SU-DHL-6 (cell line): ENCODE measurements around the gene LACRT.

Source experiments
- H2AFZ ChIP-seq: fragments of 200-600 bp; sonication (generic); 2 replicates; pipeline ENCODE4 v1.6.1; 2014; ENCODE audit warnings: low read depth, mild to moderate bottlenecking, moderate library complexity, mixed read lengths, antibody characterized with exemption, low read length; ENCODE audit not compliant: severe bottlenecking
- H3F3A ChIP-seq: fragments of 200-600 bp; shearing (Covaris generic); 2 replicates; pipeline ENCODE4 v1.6.0; 2016; ENCODE audit warnings: antibody characterized with exemption, mild to moderate bottlenecking; ENCODE audit not compliant: insufficient read depth
- H3K27ac ChIP-seq: fragments of 200-600 bp; sonication (generic); 2 replicates; pipeline ENCODE4 v1.5.1; 2016; ENCODE audit warnings: low read depth, mild to moderate bottlenecking, low read length, moderate library complexity, mixed read lengths
- H3K27me3 ChIP-seq: fragments of 200-600 bp; sonication (generic), shearing (Covaris generic); 2 replicates; pipeline ENCODE4 v1.6.0; 2014; ENCODE audit warnings: mild to moderate bottlenecking, low read length
- H3K36me3 ChIP-seq: fragments of 200-600 bp; sonication (generic); 2 replicates; pipeline ENCODE4 v1.6.1; 2014; ENCODE audit warnings: mild to moderate bottlenecking, low read length, mixed read lengths
- H3K4me2 ChIP-seq: fragments of 300-600, 200-600 bp; shearing (Covaris generic), sonication (generic); 2 replicates; pipeline ENCODE4 v1.6.0; 2014; ENCODE audit warnings: low read length, low read depth, mild to moderate bottlenecking; ENCODE audit not compliant: poor library complexity, severe bottlenecking
- H3K4me3 ChIP-seq: fragments of 200-600 bp; sonication (generic); 2 replicates; pipeline ENCODE4 v1.5.1; 2014; ENCODE audit warnings: antibody characterized with exemption, low read length, mild to moderate bottlenecking, mixed read lengths; ENCODE audit not compliant: insufficient read depth, poor library complexity, severe bottlenecking
- H3K79me2 ChIP-seq: fragments of 200-600 bp; sonication (generic); 2 replicates; pipeline ENCODE4 v1.6.1; 2014; ENCODE audit warnings: mild to moderate bottlenecking, low read length, moderate library complexity; ENCODE audit not compliant: insufficient read depth
- H3K9ac ChIP-seq: fragments of 200-600 bp; sonication (generic); 2 replicates; pipeline ENCODE4 v1.7.0; 2014; ENCODE audit warnings: mild to moderate bottlenecking, low read length
- H3K9me2 ChIP-seq: fragments of 200-600 bp; sonication (generic); replicated peaks from 2 replicates; pipeline ENCODE4 v1.6.1; 2014; ENCODE audit warnings: low read length; ENCODE audit not compliant: insufficient read depth
- H3K9me3 ChIP-seq: fragments of 200-600 bp; sonication (generic); 2 replicates; pipeline ENCODE4 v1.6.1; 2014; ENCODE audit warnings: low read length, mixed read lengths; ENCODE audit not compliant: insufficient read depth
- H4K20me1 ChIP-seq: fragments of 200-600 bp; sonication (generic); 2 replicates; pipeline ENCODE4 v1.6.1; 2014; ENCODE audit warnings: low read depth, mild to moderate bottlenecking, antibody characterized with exemption, low read length, moderate library complexity, mixed read lengths
- EZH2phosphoT487 ChIP-seq: fragments of 200-600 bp; sonication (generic), shearing (Covaris generic); conservative IDR thresholded peaks from 2 replicates; pipeline ENCODE4 v1.6.1; 2018; ENCODE audit warnings: mild to moderate bottlenecking, antibody characterized with exemption, low read length, moderate library complexity, mixed read lengths
- TF ChIP-seq, protein P1 (sequence below): fragments of 200-600 bp; sonication (generic); IDR thresholded peaks from one replicate; pipeline ENCODE4 v1.5.1; 2017; ENCODE audit warnings: antibody characterized with exemption, mild to moderate bottlenecking, low read length, moderate library complexity; ENCODE audit not compliant: insufficient read depth, poor library complexity, severe bottlenecking

LACRT gene

DNA sequence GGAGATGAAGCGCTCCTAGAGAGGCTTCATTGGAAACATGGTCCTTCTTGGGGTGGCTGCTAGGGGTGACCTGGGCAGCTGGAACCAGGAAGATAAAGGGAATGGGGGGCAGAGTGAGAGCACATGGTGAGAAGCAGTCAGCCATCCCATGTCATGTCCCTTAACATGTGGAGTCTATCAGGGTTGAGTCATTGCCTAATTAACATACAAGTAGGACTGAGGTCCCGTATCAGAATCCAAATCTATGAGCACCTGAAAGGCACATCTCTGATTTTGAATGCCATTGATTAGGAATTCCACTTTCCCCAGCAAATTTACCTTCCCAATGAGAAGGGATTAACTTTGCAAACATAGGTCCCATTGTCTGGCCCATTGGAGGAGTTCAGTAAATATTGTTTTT lies 25.9 kb downstream of the LACRT start:
- Histone ChIP-seq H3K9me2 (no peaks in the 10 kb centered on the region), H3K9ac (no peak overlapping the region), H3K9me3 (no peaks in the 10 kb centered on the region), H3K4me2 (no peak overlapping the region), H3F3A (no peaks in the 10 kb centered on the region), H2AFZ (no peak overlapping the region), H3K79me2 (no peaks in the 10 kb centered on the region), H3K4me3 (no peak overlapping the region), H4K20me1 (no peaks in the 10 kb centered on the region), H3K27me3 (no peaks in the 10 kb centered on the region), H3K27ac (no peak overlapping the region), H3K36me3 (no peaks in the 10 kb centered on the region)
- TF ChIP-seq EZH2phosphoT487, result no peak
- TF ChIP-seq, protein P1, sequence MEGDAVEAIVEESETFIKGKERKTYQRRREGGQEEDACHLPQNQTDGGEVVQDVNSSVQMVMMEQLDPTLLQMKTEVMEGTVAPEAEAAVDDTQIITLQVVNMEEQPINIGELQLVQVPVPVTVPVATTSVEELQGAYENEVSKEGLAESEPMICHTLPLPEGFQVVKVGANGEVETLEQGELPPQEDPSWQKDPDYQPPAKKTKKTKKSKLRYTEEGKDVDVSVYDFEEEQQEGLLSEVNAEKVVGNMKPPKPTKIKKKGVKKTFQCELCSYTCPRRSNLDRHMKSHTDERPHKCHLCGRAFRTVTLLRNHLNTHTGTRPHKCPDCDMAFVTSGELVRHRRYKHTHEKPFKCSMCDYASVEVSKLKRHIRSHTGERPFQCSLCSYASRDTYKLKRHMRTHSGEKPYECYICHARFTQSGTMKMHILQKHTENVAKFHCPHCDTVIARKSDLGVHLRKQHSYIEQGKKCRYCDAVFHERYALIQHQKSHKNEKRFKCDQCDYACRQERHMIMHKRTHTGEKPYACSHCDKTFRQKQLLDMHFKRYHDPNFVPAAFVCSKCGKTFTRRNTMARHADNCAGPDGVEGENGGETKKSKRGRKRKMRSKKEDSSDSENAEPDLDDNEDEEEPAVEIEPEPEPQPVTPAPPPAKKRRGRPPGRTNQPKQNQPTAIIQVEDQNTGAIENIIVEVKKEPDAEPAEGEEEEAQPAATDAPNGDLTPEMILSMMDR, result no peak

- Histone ChIP-seq H3K4me3 (no peak overlapping the region), H3K27ac (no peak overlapping the region), H2AFZ (no peak overlapping the region), H3K79me2 (no peaks in the 10 kb centered on the region), H4K20me1 (no peaks in the 10 kb centered on the region), H3K9me2 (no peaks in the 10 kb centered on the region), H3K36me3 (no peaks in the 10 kb centered on the region), H3K4me2 (no peak overlapping the region), H3K9ac (no peak overlapping the region), H3F3A (no peaks in the 10 kb centered on the region), H3K9me3 (no peaks in the 10 kb centered on the region), H3K27me3 (no peaks in the 10 kb centered on the region)
- TF ChIP-seq EZH2phosphoT487, result no peak
- TF ChIP-seq, protein P1, result no peak
Observed at GRCh38 chr12:54608156-54608555, 26.5 kb downstream of the LACRT start.

GRCh38 chr12:54606556-54606955 lies 28.1 kb downstream of the LACRT start:
- H3K4me3 ChIP-seq, result no peak overlapping the region
- no peak overlapping the region for H3K9ac ChIP-seq
- H3K79me2 ChIP-seq, result no peaks in the 10 kb centered on the region
- H3K36me3 ChIP-seq, result no peaks in the 10 kb centered on the region
- no peak for TF ChIP-seq EZH2phosphoT487
- TF ChIP-seq, protein P1, result no peak
- no peaks in the 10 kb centered on the region for H3K9me2 ChIP-seq
- no peak overlapping the region for H3K27ac ChIP-seq
- H2AFZ ChIP-seq, result no peak overlapping the region
- H3K27me3 ChIP-seq, result no peaks in the 10 kb centered on the region
- no peak overlapping the region for H3K4me2 ChIP-seq
- H3F3A ChIP-seq, result no peaks in the 10 kb centered on the region
- H4K20me1 ChIP-seq, result no peaks in the 10 kb centered on the region
- H3K9me3 ChIP-seq, result no peaks in the 10 kb centered on the region
